ENCODE measurements around the gene TNFAIP8L3. TPM values are rescaled to one million over a fixed set of nuclear protein-coding genes. Genes with fewer than 3 reads are reported as not detected.

The TNFAIP8L3 gene
- total RNA-seq, 2 donors from 2014 or later = 0.87 to 3.5 TPM

DNA sequence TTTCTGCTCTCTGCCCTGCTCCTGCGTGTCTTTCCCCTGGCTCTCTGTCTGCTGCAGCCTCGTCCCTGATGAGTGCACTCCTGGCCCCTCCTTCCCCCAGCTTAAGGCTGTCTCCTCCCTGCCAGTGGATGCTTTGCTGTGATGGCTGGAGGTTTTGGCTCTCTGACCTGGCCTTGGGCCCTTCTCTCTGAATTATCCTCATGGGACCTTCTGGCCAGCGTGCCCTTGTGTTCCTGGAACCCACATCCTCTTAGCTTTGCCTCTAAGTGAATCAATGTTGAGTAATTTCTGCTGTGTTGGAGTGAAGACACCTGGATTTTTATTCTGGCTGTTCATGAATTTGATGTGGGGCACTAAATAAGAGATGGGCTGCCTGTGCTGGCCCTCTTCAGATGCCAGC is 9.8 kb upstream of the TNFAIP8L3 start:
- Histone ChIP-seq H3K4me1 (replicated peaks) (no peaks in the 10 kb centered on the region), H3K36me3 (no peaks in the 10 kb centered on the region), H3K27ac (peak overlapping the region in 1 of 2 donors; percentile 14), H3K27me3 (replicated peaks; ENCODE audit: insufficient read depth) (no peaks in the 10 kb centered on the region), H3K9me3 (no peaks in the 10 kb centered on the region), H3K4me3 (no peak overlapping the region)
- no peak for DNase-seq (ENCODE audit: low spot score)
- WGBS = 38% methylated on average over 3 of the region's 3 CpGs
- peak; percentile 5 for TF ChIP-seq POLR2AphosphoS5 (IDR thresholded peaks at IDR 0.05)
- TF ChIP-seq, protein P1, sequence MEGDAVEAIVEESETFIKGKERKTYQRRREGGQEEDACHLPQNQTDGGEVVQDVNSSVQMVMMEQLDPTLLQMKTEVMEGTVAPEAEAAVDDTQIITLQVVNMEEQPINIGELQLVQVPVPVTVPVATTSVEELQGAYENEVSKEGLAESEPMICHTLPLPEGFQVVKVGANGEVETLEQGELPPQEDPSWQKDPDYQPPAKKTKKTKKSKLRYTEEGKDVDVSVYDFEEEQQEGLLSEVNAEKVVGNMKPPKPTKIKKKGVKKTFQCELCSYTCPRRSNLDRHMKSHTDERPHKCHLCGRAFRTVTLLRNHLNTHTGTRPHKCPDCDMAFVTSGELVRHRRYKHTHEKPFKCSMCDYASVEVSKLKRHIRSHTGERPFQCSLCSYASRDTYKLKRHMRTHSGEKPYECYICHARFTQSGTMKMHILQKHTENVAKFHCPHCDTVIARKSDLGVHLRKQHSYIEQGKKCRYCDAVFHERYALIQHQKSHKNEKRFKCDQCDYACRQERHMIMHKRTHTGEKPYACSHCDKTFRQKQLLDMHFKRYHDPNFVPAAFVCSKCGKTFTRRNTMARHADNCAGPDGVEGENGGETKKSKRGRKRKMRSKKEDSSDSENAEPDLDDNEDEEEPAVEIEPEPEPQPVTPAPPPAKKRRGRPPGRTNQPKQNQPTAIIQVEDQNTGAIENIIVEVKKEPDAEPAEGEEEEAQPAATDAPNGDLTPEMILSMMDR (IDR thresholded peaks at IDR 0.05) = no peak
- TF ChIP-seq POLR2A (IDR thresholded peaks at IDR 0.05) = no peak
- intact Hi-C loops (cut with DNase I) = loop anchor here (10.0 kb wide), 1 partner anchor 60 kb away; no protein-coding TSS in a partner anchor

DNA sequence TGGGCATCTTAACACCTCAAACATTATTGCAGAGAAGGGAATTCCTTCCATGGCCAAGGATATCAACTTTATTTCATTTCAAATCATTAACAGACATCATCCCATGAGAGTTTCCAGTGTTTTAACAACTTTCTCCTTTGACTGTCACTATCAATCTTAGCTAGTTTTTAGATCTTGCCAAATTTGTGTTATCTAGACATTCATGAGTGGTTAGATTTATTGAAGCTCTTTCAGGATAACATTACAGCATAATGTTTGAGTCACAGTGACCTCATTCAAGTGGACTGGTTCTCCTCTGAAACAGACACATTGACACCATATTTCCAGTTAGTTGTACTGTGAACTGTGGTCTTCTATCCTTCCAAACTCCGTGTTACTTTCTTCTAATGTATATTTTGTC is 8.6 kb upstream of the TNFAIP8L3 start:
- Histone ChIP-seq H3K4me3 (no peak overlapping the region), H3K27me3 (replicated peaks; ENCODE audit: insufficient read depth) (no peaks in the 10 kb centered on the region), H3K9me3 (no peaks in the 10 kb centered on the region), H3K4me1 (replicated peaks) (no peaks in the 10 kb centered on the region), H3K27ac (peak overlapping the region in 1 of 2 donors; percentile 14), H3K36me3 (no peaks in the 10 kb centered on the region)
- TF ChIP-seq, protein P1 (IDR thresholded peaks at IDR 0.05) = no peak
- TF ChIP-seq POLR2AphosphoS5 (IDR thresholded peaks at IDR 0.05) = no peak
- no peak for TF ChIP-seq POLR2A (IDR thresholded peaks at IDR 0.05)
- no peak for DNase-seq (ENCODE audit: low spot score)
- 60% methylated on average over 1 of the region's 1 CpG for WGBS
- intact Hi-C loops (cut with DNase I) = loop anchor here (10.0 kb wide), 1 partner anchor 59 kb away; no protein-coding TSS in a partner anchor

DNA sequence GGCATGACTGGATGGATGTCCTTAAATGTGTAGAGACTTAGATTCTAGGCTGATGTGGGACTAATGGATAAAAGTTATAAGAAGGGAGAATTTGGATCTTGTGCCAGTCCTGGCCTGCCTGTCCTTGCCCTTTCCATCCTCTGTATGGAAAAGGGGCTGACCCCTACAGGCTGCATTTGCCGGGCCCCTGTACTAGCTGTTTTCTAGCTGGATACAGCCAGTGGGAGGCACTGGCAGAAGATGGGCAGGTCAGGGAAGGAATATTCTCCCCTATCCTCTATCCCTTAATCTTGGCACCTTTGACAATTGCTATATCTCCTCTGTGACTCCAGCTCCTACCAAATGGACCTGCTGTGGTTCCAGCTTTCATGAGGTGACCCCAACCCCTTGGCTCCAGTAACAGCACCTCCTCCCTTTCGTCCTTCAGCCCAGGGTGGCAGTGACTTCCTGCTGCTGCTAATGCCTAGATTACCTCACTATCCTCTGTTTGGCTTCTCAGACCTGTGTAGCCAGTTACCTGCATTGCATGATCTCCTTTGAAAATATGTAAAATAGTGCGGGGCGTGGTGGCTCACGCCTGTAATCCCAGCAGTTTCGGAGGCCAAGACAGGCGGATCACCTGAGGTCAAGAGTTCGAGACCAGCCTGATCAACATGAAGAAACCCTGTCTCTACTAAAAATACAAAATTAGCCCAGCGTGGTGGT is 6.2 kb upstream of the TNFAIP8L3 start:
- no peaks in the 10 kb centered on the region for H3K36me3 ChIP-seq
- no peak for DNase-seq (ENCODE audit: low spot score)
- H3K27me3 ChIP-seq (replicated peaks; ENCODE audit: insufficient read depth) = no peaks in the 10 kb centered on the region
- intact Hi-C loops (cut with DNase I) = loop anchor here (10.0 kb wide), 1 partner anchor 56 kb away; no protein-coding TSS in a partner anchor
- no peak overlapping the region for H3K4me3 ChIP-seq
- WGBS = 85% methylated on average over 9 of the region's 9 CpGs
- no peaks in the 10 kb centered on the region for H3K9me3 ChIP-seq
- TF ChIP-seq POLR2A (IDR thresholded peaks at IDR 0.05) (no peak), POLR2AphosphoS5 (IDR thresholded peaks at IDR 0.05) (no peak)
- TF ChIP-seq, protein P1 (IDR thresholded peaks at IDR 0.05) = no peak
- no peaks in the 10 kb centered on the region for H3K4me1 ChIP-seq (replicated peaks)
- no peak overlapping the region for H3K27ac ChIP-seq

DNA sequence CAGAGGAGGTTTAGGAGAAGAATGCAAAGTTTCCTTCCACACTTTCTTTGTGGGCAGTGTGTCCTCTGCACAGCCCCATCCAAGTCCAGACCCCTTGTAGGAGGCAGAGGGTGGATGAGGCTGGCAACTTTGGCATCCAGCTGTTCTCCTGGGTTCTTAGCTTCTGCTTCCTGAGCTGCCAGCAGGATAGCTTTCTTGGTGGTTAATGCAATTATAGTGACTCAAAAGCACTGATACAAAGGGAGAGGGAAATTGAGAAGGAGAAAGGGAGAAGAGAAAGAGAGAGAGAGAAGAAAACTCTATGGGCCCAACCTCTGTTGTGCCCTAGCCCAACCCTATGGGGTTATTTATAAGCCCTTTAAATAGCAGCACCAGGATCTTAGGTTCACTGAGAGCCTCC is 4.5 kb upstream of the TNFAIP8L3 start:
- H3K4me1 ChIP-seq (replicated peaks) = peaks cover 4% of the 10 kb centered on the region
- H3K9me3 ChIP-seq = no peaks in the 10 kb centered on the region
- no peaks in the 10 kb centered on the region for H3K27me3 ChIP-seq (replicated peaks; ENCODE audit: insufficient read depth)
- H3K27ac ChIP-seq = no peak overlapping the region
- TF ChIP-seq POLR2A (IDR thresholded peaks at IDR 0.05) (no peak), POLR2AphosphoS5 (IDR thresholded peaks at IDR 0.05) (no peak)
- TF ChIP-seq, protein P1 (IDR thresholded peaks at IDR 0.05) = no peak
- H3K36me3 ChIP-seq = no peaks in the 10 kb centered on the region
- intact Hi-C loops (cut with DNase I) = no loop called here
- no peak overlapping the region for H3K4me3 ChIP-seq
- DNase-seq (ENCODE audit: low spot score) = no peak

DNA sequence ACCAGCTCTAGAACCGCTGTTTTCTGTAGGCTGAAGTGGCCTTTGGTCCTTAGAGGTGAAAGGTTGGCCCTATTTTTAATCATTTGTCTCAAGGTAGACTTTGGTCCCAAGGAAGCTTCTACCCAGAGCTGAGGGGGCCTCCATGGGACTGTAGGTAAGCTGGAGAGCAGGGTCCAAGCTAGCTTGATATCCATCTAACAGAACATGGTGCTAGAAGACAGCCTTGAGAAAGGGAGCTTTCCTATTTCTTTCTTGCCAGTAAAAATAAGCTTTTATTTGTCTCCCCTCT is 3.6 kb upstream of the TNFAIP8L3 start:
- peaks cover 4% of the 10 kb centered on the region for H3K4me1 ChIP-seq (replicated peaks)
- intact Hi-C loops (cut with DNase I) = no loop called here
- no peaks in the 10 kb centered on the region for H3K27me3 ChIP-seq (replicated peaks; ENCODE audit: insufficient read depth)
- no peak for DNase-seq (ENCODE audit: low spot score)
- H3K36me3 ChIP-seq = no peaks in the 10 kb centered on the region
- 73% methylated on average over 1 of the region's 1 CpG for WGBS
- H3K4me3 ChIP-seq = no peak overlapping the region
- H3K27ac ChIP-seq = no peak overlapping the region
- H3K9me3 ChIP-seq = no peaks in the 10 kb centered on the region
- TF ChIP-seq POLR2A (IDR thresholded peaks at IDR 0.05) = no peak
- TF ChIP-seq, protein P1 (IDR thresholded peaks at IDR 0.05) = no peak
- TF ChIP-seq POLR2AphosphoS5 (IDR thresholded peaks at IDR 0.05) = no peak
